ENCODE data around the gene GPRIN1.

The GPRIN1 gene

GRCh38 chr5:176630681-176631222, 20.8 kb upstream of the GPRIN1 start:
- Histone ChIP-seq H3K9ac (no peak overlapping the region), H3K4me2 (no peak overlapping the region), H3K79me2 (ENCODE audit: insufficient read depth, low read depth) (no peaks in the 10 kb centered on the region), H2AFZ (ENCODE audit: low read depth) (no peak overlapping the region), H3K4me1 (ENCODE audit: low read depth, poor library complexity, severe bottlenecking) (no peaks in the 10 kb centered on the region), H4K20me1 (ENCODE audit: insufficient read depth) (no peaks in the 10 kb centered on the region), H3K27ac (no peak overlapping the region), H3K27me3 (ENCODE audit: insufficient read depth, low read depth) (peaks cover 3% of the 10 kb centered on the region; the same call in 1 of the 2 replicates), H3K4me3 (IDR thresholded peaks at IDR 0.05; ENCODE audit: insufficient read depth, low read depth, low read length) (no peak overlapping the region), H3K36me3 (ENCODE audit: insufficient read depth) (no peaks in the 10 kb centered on the region)
- TF ChIP-seq CTCF (conservative IDR thresholded peaks at IDR 0.05; ENCODE audit: low read depth, low read length), result no peak

GRCh38 chr5:176629853-176630680, 20.1 kb upstream of the GPRIN1 start, which contains the start of the genes EIF4E1B and SNCB:
TSS of gene EIF4E1B (plus strand) at chr5:176630675. CDS start at chr5:176642788, 12,113 bp downstream.
TSS of gene SNCB (minus strand) at chr5:176630534. CDS start at chr5:176629654, 880 bp downstream.
- Histone ChIP-seq H3K27me3 (ENCODE audit: insufficient read depth, low read depth) (peaks cover 3% of the 10 kb centered on the region; the same call in 1 of the 2 replicates), H3K9ac (no peak within 1 kb of the TSS), H4K20me1 (ENCODE audit: insufficient read depth) (no peaks in the 10 kb centered on the region), H3K4me2 (no peak within 1 kb of the TSS), H3K27ac (no peak within 1 kb of the TSS), H3K4me3 (IDR thresholded peaks at IDR 0.05; ENCODE audit: insufficient read depth, low read depth, low read length) (no peak within 1 kb of the TSS), H3K79me2 (ENCODE audit: insufficient read depth, low read depth) (no peaks in the 10 kb centered on the region), H2AFZ (ENCODE audit: low read depth) (no peak within 1 kb of the TSS), H3K4me1 (ENCODE audit: low read depth, poor library complexity, severe bottlenecking) (no peaks in the 10 kb centered on the region), H3K36me3 (ENCODE audit: insufficient read depth) (no peaks in the 10 kb centered on the region)
- TF ChIP-seq CTCF (conservative IDR thresholded peaks at IDR 0.05; ENCODE audit: low read depth, low read length), result no peak

GRCh38 chr5:176629317-176629852, 19.4 kb upstream of the GPRIN1 start:
- Histone ChIP-seq H2AFZ (ENCODE audit: low read depth) (no peak overlapping the region), H3K79me2 (ENCODE audit: insufficient read depth, low read depth) (no peaks in the 10 kb centered on the region), H3K27me3 (ENCODE audit: insufficient read depth, low read depth) (peaks cover 3% of the 10 kb centered on the region; the same call in 1 of the 2 replicates), H3K9ac (no peak overlapping the region), H3K4me2 (no peak overlapping the region), H3K4me1 (ENCODE audit: low read depth, poor library complexity, severe bottlenecking) (no peaks in the 10 kb centered on the region), H3K36me3 (ENCODE audit: insufficient read depth) (no peaks in the 10 kb centered on the region), H3K27ac (no peak overlapping the region), H3K4me3 (IDR thresholded peaks at IDR 0.05; ENCODE audit: insufficient read depth, low read depth, low read length) (no peak overlapping the region), H4K20me1 (ENCODE audit: insufficient read depth) (no peaks in the 10 kb centered on the region)
- TF ChIP-seq CTCF (conservative IDR thresholded peaks at IDR 0.05; ENCODE audit: low read depth, low read length), result no peak

- Histone ChIP-seq H3K4me3 (IDR thresholded peaks at IDR 0.05; ENCODE audit: insufficient read depth, low read depth, low read length) (no peak overlapping the region), H3K4me1 (ENCODE audit: low read depth, poor library complexity, severe bottlenecking) (no peaks in the 10 kb centered on the region), H3K4me2 (no peak overlapping the region), H3K9ac (no peak overlapping the region), H3K27ac (no peak overlapping the region), H4K20me1 (ENCODE audit: insufficient read depth) (no peaks in the 10 kb centered on the region), H3K27me3 (ENCODE audit: insufficient read depth, low read depth) (peaks cover 2% of the 10 kb centered on the region; the same call in 1 of the 2 replicates), H3K79me2 (ENCODE audit: insufficient read depth, low read depth) (no peaks in the 10 kb centered on the region), H3K36me3 (ENCODE audit: insufficient read depth) (no peaks in the 10 kb centered on the region), H2AFZ (ENCODE audit: low read depth) (no peak overlapping the region)
- TF ChIP-seq CTCF (conservative IDR thresholded peaks at IDR 0.05; ENCODE audit: low read depth, low read length), result no peak
Measured at GRCh38 chr5:176628406-176629228, 18.7 kb upstream of the GPRIN1 start.

All from KMS-11 (cell line).